H9 (cell line): ENCODE measurements around the gene CCDC57. TPM values are rescaled to one million over a fixed set of nuclear protein-coding genes. Genes with fewer than 3 reads are reported as not detected.
A peak's percentile ranks its signal among the peaks of the same experiment; 100 is the strongest.

Source experiments
- DNase-seq: peaks from one replicate; pipeline ENCODE4 v3.0.0-alpha.2; 2017
- H2AFZ ChIP-seq: one replicate; pipeline ENCODE4 v1.6.1; 2013; ENCODE audit warnings: mild to moderate bottlenecking, low read length, control low read depth, moderate library complexity
- H2AK5ac ChIP-seq: 2 replicates; pipeline ENCODE4 v1.6.1; 2013; ENCODE audit warnings: low read length, control low read depth, mixed read lengths; ENCODE audit not compliant: insufficient read length
- H2BK120ac ChIP-seq: one replicate; pipeline ENCODE4 v1.6.1; 2013; ENCODE audit warnings: low read depth, mild to moderate bottlenecking, low read length, control low read depth, inconsistent platforms; ENCODE audit not compliant: poor library complexity, severe bottlenecking
- H2BK12ac ChIP-seq: 2 replicates; pipeline ENCODE4 v1.6.1; 2013; ENCODE audit warnings: low read length, control low read depth, mixed read lengths, low read depth; ENCODE audit not compliant: insufficient read length
- H2BK15ac ChIP-seq: 2 replicates; pipeline ENCODE4 v1.6.1; 2013; ENCODE audit warnings: low read depth, low read length, control low read depth
- H2BK20ac ChIP-seq: one replicate; pipeline ENCODE4 v1.6.1; 2013; ENCODE audit warnings: low read depth, mild to moderate bottlenecking, low read length, control low read depth, inconsistent platforms; ENCODE audit not compliant: poor library complexity, severe bottlenecking
- H2BK5ac ChIP-seq: 2 replicates; pipeline ENCODE4 v1.6.1; 2013; ENCODE audit warnings: low read length, control low read depth, mixed read lengths; ENCODE audit not compliant: insufficient read length
- H3K14ac ChIP-seq: 2 replicates; pipeline ENCODE4 v1.6.1; 2013; ENCODE audit warnings: low read length, control low read depth; ENCODE audit not compliant: insufficient read depth
- H3K18ac ChIP-seq: 2 replicates; pipeline ENCODE4 v1.6.1; 2013; ENCODE audit warnings: low read depth, mild to moderate bottlenecking, mixed read lengths, low read length, control low read depth; ENCODE audit not compliant: insufficient read length
- H3K23ac ChIP-seq: 2 replicates; pipeline ENCODE4 v1.6.1; 2013; ENCODE audit warnings: low read length, control low read depth, mixed read lengths, low read depth; ENCODE audit not compliant: insufficient read length
- H3K23me2 ChIP-seq: 2 replicates; pipeline ENCODE4 v1.6.1; 2013; ENCODE audit warnings: low read depth, mild to moderate bottlenecking, mixed read lengths, low read length, control low read depth; ENCODE audit not compliant: insufficient read length, poor library complexity, severe bottlenecking
- H3K27ac ChIP-seq: 2 replicates; pipeline ENCODE4 v1.5.1; 2013; ENCODE audit warnings: low read length, control low read depth, mixed read lengths, low read depth; ENCODE audit not compliant: insufficient read length
- H3K27me3 ChIP-seq: 2 replicates; pipeline ENCODE4 v1.6.1; 2013; ENCODE audit warnings: low read length, control low read depth, inconsistent platforms; ENCODE audit not compliant: insufficient read depth
- H3K4ac ChIP-seq: 2 replicates; pipeline ENCODE4 v1.6.1; 2013; ENCODE audit warnings: low read depth, mild to moderate bottlenecking, control low read depth, inconsistent platforms, low read length, moderate library complexity
- H3K4me1 ChIP-seq: 2 replicates; pipeline ENCODE4 v1.6.1; 2013; ENCODE audit warnings: low read length, control low read depth, inconsistent platforms; ENCODE audit not compliant: insufficient read depth
- H3K4me2 ChIP-seq: 2 replicates; pipeline ENCODE4 v1.6.1; 2013; ENCODE audit warnings: low read length, control low read depth, mixed read lengths; ENCODE audit not compliant: insufficient read length, insufficient read depth
- H3K56ac ChIP-seq: 2 replicates; pipeline ENCODE4 v1.6.1; 2013; ENCODE audit warnings: low read depth, mild to moderate bottlenecking, mixed read lengths, low read length, control low read depth; ENCODE audit not compliant: insufficient read length
- H3K79me1 ChIP-seq: 2 replicates; pipeline ENCODE4 v1.6.1; 2013; ENCODE audit warnings: low read depth, mild to moderate bottlenecking, moderate library complexity, low read length, control low read depth, inconsistent platforms; ENCODE audit not compliant: insufficient read depth, poor library complexity, severe bottlenecking
- H3K79me2 ChIP-seq: 2 replicates; pipeline ENCODE4 v1.6.1; 2013; ENCODE audit warnings: low read length, control low read depth, inconsistent platforms; ENCODE audit not compliant: insufficient read depth
- H3K9ac ChIP-seq: 2 replicates; pipeline ENCODE4 v1.6.1; 2013; ENCODE audit warnings: low read length, control low read depth, mixed read lengths; ENCODE audit not compliant: insufficient read length; ENCODE audit errors: extremely low read depth
- H3K9me3 ChIP-seq: one replicate; pipeline ENCODE4 v1.6.1; 2013; ENCODE audit warnings: low read depth, low read length, inconsistent platforms; ENCODE audit not compliant: control insufficient read depth
- H3T11ph ChIP-seq: one replicate; pipeline ENCODE4 v1.6.1; 2013; ENCODE audit warnings: mild to moderate bottlenecking, low read length, control low read depth, inconsistent platforms
- H4K20me1 ChIP-seq: one replicate; pipeline ENCODE4 v1.6.1; 2013; ENCODE audit not compliant: control insufficient read depth, insufficient read length, insufficient read depth
- H4K5ac ChIP-seq: 2 replicates; pipeline ENCODE4 v1.6.1; 2013; ENCODE audit warnings: low read depth, mild to moderate bottlenecking, mixed read lengths, low read length, control low read depth; ENCODE audit not compliant: insufficient read length
- H4K8ac ChIP-seq: replicated peaks from 2 replicates; pipeline ENCODE4 v1.6.1; 2013; ENCODE audit warnings: low read length, control low read depth, mixed read lengths, low read depth; ENCODE audit not compliant: insufficient read length
- H4K91ac ChIP-seq: 2 replicates; pipeline ENCODE4 v1.6.1; 2013; ENCODE audit warnings: low read depth, mild to moderate bottlenecking, moderate library complexity, mixed read lengths, low read length, control low read depth; ENCODE audit not compliant: insufficient read length
- H3K27ac Mint-ChIP-seq, 3 experiments: 2 replicates in 2 of 3; 3 replicates in 1 of 3; pipeline ENCODE4 v1.8.0; 2020 to 2021; ENCODE audit warnings: mixed read lengths in 3 of 3, mild to moderate bottlenecking in 1 of 3, moderate library complexity in 1 of 3
- H3K27me3 Mint-ChIP-seq: 2 replicates; pipeline ENCODE4 v1.8.0; 2021; ENCODE audit warnings: low read depth, mild to moderate bottlenecking, moderate library complexity, mixed read lengths
- H3K36me3 Mint-ChIP-seq, 3 experiments: 2 replicates in 2 of 3; 3 replicates in 1 of 3; pipeline ENCODE4 v1.8.0; 2020 to 2021; ENCODE audit warnings: low read depth in 3 of 3, mixed read lengths in 3 of 3; ENCODE audit not compliant: insufficient read depth in 1 of 3
- H3K4me1 Mint-ChIP-seq, 2 experiments: 2 replicates each; pipeline ENCODE4 v1.8.0; 2020; ENCODE audit warnings: mixed read lengths in 2 of 2
- H3K4me3 Mint-ChIP-seq, 2 experiments: 2 replicates in 1 of 2; 3 replicates in 1 of 2; pipeline ENCODE4 v1.8.0; 2020 to 2021; ENCODE audit warnings: mild to moderate bottlenecking in 2 of 2, mixed read lengths in 2 of 2, moderate library complexity in 1 of 2
- H3K9me3 Mint-ChIP-seq, 2 experiments: 2 replicates in 1 of 2; 3 replicates in 1 of 2; pipeline ENCODE4 v1.8.0; 2020; ENCODE audit warnings: mild to moderate bottlenecking in 2 of 2, mixed read lengths in 2 of 2, moderate library complexity in 1 of 2
- CTCF ChIP-seq: fragments of 200-600 bp; sonication (generic); conservative IDR thresholded peaks from 3 replicates; pipeline ENCODE4 v1.8.0; 2021; ENCODE audit warnings: antibody characterized with exemption, mild to moderate bottlenecking
- WGBS: extraction: QIAGEN DNeasy Blood & Tissue Kit; methylation state at CpG from one replicate; pipeline ENCODE4 v1.1.7; 2013; ENCODE audit warnings: missing lambda C conversion rate, low lambda C conversion rate, mixed read lengths; ENCODE audit not compliant: insufficient read length; ENCODE audit errors: extremely low coverage; 5-methylcytosine and 5-hydroxymethylcytosine counted together
- total RNA-seq: library from RNA; stranded (reverse); gene quantifications from 2 replicates; pipeline ENCODE4 v1.2.1, GENCODE V29; 2021

Gene CCDC57
- total RNA-seq, 1 experiment from 2014 or later = 11.0 TPM

- WGBS = no CpG with 5 or more reads among the region's 4 CpGs
- Histone ChIP-seq H4K20me1 (no peaks in the 10 kb centered on the region), H3K4me2 (no peak overlapping the region), H3K23ac (no peak overlapping the region), H3K4me1 (peaks cover 3% of the 10 kb centered on the region), H2BK20ac (no peak overlapping the region), H3K79me1 (no peaks in the 10 kb centered on the region), H4K8ac (no peak overlapping the region), H3K14ac (no peak overlapping the region), H3K27me3 (peaks cover 73% of the 10 kb centered on the region), H4K91ac (no peak overlapping the region), H3K9me3 (no peaks in the 10 kb centered on the region), H4K5ac (no peak overlapping the region), H2BK12ac (no peak overlapping the region), H3K56ac (no peak overlapping the region), H3K18ac (no peak overlapping the region), H3K9ac (no peak overlapping the region), H2AK5ac (no peak overlapping the region), H3K79me2 (no peaks in the 10 kb centered on the region), H3K27ac (no peak overlapping the region), H2AFZ (no peak overlapping the region), H3K4ac (no peak overlapping the region), H3T11ph (no peak overlapping the region), H2BK120ac (no peak overlapping the region), H2BK15ac (no peak overlapping the region), H3K23me2 (no peaks in the 10 kb centered on the region), H2BK5ac (no peak overlapping the region)
- Mint-ChIP-seq H3K36me3 (peaks cover 20 to 24% (median 20%) of the 10 kb centered on the region in 3 experiments), H3K9me3 (no peaks in the 10 kb centered on the region; a peak in 1 of 5 replicates), H3K27me3 (peaks cover 100% of the 10 kb centered on the region), H3K4me1 (peaks cover 33 to 39% of the 10 kb centered on the region in 2 experiments), H3K27ac (no peak overlapping the region; a peak in 1 of 7 replicates), H3K4me3 (peak overlapping the region in 1 of 2 experiments; percentile 15; a peak in 1 of 5 replicates)
- TF ChIP-seq CTCF = no peak
- DNase-seq = no peak
These were observed 36.7 kb downstream of the CCDC57 start for GRCh38 chr17:82175951-82176350.
